NCI-H1436 treated with DMSO at 0.1 percent for 48 hours (cell line): Measurements from ENCODE around the gene LYST.
"Not testable (repeated sequence)": the region's sequence is repeated elsewhere in the genome, so short reads cannot be mapped to it uniquely, and the experiment has no call there.

ENCODE experiments used
- DNase-seq: peaks from one replicate; lab custom pipeline; 2025; lab: John Stamatoyannopoulos, UW

LYST gene

DNA sequence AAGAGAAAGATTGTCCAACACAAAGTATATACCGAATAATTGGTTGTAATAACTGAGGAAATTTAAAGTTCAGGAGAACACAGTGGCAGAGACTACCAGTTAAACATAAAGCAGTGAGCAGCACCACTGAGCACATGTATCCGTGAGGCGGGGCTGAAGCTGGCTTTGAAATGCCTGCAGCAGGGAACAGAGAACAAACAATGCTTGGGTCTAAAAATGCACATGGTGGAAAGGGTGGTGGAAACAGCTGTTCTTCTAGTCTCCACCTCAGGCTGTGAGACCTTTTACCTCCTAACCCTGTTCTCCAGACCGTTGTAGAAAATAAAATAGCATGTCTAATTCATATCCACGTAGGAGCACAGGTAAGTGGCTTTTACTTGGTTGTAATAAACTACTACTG lies 209.4 kb downstream of the LYST start:
- no peak for DNase-seq

DNA sequence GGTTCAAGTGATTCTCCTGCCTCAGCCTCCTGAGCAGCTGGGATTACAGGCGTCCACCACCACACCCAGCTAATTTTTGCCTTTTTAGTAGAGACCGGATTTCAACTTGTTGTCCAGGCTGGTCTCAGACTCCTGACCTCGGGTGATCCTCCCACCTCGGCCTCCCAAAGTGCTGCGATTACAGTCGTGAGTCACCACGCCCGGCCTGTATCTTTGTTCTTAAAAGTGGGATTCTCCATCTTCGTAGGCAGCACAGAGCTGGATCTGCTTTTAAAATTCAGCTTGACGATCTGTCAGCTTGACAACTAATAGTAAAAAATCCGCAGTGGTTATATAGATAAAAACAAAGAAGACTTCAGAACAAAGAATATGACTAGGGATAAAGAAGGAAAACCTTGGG lies 214.3 kb downstream of the LYST start:
- no peak for DNase-seq

DNA sequence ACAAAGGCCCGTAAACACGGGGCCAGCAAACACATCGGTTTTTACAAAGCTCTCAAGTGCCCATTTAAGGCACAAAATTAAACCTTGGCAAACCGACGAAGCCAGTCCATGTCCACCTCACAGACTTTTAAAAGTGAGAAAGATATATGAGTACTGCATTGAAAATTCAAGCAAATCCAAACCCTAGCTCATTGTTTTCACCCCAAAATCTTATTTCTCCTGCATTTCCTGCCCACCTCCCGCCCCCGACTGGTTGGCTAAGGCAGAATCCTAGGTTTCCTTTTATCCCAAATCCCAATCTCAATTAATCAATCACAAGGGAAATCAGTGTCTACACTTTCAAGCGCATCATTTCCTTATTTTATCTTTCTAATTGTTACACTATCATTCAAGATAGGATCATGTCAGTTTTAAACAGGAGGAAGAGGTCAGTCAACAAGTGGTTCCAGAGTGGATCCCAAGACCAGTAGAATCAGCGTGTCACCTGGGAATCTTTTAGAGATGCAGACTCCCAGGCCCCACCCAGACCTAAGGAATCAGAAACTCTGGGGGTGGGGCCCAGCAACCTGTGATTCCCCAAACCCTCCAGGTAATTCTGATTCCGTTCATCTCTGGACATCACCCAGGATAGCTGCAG lies 215.4 kb downstream of the LYST start:
- DNase-seq = no peak

DNA sequence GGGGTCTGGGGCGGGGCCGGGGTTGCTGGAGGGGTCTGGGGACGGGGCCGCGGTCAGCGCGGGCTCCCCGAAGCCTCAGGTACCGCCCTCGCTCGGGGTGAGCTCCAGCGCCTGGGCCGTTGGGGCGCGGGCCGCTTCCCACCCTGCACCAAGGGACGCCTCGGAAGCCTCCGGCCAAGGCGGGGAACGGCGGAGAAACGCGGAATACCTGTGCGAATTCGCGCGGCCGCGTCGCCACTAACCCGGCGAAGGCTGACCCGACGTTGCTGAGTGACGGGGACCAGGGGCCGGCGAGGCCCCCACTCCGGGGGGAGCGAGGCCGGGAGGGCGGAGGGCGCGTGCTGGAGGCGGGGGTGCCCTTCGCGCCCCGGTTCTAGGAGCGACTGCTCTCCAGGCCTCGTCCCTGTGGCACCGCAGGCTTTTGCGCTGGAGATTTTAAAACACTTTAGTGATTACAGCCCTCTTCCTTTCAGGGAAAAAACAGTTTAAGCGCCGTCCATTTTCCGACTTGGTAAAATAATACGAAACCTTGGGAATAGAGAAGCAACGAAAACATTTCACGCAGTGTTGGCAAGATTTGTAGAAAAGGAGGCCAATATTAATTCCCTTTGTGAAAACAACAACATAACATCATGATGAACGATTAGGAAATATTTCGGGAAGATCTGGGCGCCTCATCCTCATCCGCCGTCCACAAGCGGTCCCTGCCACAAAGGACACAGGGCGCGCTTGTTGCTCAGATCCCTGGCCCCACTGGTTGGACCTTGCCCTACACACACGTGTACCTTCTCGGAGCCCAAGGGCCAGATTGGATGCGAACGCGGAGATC lies 216.2 kb downstream of the LYST start:
- DNase-seq = no peak

DNA sequence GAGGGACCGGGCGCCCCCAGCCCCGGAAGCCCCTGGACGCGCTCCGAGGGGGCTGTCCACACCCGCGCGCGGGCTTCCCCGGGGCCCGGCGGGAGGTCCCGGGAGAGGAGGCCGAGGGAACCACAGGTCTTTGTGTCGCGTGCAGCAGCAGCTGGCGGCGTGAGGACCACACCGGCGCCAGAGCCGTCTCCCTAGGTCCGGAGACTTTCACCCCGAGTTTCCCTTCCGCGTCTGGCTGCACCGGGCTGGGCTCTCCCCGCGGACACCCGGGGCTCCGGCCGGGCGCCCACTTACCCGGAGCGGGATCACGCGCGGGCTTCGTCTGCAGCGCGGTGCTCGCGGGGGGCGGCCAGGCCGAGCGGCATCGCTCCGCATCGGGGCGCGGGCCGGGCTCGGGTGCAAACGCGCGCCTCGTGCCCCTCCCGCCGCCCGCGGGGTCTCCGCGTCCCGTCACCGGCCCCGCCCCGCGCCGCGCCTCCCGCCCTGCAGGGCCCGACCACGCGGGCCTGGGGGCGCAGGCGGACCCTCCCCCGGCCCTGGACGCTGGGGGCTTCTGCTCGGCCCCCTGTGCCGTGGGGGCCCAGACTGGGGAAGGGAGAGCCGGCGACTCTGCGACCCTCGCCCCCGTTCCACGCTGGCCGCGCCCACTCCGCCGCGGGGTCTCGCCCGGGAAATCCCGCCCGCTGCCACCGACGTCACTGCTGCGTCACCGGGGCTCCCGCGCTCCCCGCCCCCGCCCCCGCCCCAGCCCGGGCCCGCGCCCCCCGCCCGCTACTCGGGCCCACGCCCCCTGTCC lies 217.1 kb downstream of the LYST start, which contains the start of gene GNG4:
GNG4 (minus strand) TSS at position 417 of the 796 bp plus-strand sequence. CDS start 65,946 bp downstream, outside the sequence.
- peak; percentile 19 for DNase-seq

DNA sequence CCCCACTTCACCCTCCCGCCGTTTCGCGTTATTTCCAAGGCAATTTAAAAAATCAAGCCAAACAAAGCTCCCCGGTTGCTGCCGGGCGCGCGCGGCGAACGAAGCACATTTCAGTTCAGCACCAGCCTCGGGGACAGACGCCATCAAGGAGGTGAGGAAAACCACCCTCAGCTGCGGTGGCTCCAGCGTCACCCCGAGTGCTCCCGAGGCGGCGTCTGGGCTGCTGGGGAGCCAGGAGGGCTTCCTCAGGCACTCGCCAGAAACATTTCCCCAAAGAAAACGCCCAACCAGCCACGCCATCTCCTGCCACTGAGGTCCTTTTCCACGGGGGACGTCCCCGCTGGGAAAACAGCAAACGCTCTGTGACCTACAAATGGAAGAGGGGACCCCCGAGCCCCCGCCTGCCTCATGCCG lies 217.7 kb downstream of the LYST start:
- DNase-seq = no peak

DNA sequence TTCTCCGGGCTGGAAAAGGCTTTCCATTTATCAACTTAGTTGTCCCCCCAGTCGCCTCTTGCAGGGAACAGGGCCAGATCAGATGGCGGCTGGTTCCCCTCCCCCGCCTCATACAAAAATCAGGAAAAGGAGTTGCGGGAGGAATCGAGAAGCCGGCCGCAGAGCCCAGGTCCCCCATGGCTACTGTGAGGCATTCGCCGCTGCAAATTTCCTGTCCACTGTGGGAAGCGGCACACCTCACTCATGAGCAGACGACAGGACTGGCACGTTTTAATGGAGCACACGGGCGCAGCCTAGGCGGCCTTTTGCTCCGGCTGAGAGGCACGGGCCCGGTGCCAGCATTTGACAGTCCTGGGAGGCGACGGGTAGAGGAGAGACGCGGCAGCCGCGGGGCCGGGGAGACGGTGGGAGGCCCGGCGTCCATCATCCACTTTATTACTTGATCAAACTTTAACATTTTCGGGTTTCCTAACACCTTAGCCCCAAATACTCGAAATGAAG lies 218.2 kb downstream of the LYST start:
- no peak for DNase-seq

DNA sequence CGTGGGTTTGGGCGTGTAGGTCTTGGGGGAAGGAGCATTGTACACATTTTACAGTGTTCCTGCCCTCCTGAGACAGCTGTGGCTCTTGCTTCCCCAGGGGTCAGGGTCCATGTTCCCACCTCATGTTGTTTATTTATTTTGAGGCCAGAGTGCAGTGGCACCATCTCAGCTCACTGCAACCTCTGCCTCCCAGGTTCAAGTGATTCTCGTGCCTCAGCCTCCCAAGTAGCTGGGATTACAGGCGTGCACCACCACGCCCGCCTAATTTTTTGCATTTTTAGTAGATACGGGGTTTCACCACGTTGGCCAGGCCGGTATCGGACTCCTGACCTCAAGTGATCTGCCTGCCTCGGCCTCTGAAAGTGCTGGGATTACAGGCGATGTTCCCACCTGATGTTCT lies 219.2 kb downstream of the LYST start:
- DNase-seq = not testable (repeated sequence)

DNA sequence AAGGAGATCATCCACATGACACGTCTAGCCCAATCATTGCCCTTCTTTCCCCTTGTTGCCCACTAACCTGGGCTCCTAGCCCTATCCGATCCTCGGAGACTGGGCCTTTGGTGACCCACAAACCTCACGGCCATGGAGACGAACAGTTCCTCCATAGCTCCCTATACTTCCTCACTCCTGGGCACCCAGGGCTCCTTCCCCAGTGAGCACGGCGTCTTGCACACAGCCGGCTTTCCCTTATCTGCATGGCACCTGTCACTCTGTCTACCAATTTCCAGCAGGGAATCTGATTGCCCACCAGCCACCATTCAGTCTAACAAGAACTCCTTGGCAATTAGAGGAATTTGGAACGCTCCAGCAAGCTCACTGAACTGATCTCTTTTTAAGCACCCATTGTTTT lies 220.2 kb downstream of the LYST start:
- no peak for DNase-seq

DNA sequence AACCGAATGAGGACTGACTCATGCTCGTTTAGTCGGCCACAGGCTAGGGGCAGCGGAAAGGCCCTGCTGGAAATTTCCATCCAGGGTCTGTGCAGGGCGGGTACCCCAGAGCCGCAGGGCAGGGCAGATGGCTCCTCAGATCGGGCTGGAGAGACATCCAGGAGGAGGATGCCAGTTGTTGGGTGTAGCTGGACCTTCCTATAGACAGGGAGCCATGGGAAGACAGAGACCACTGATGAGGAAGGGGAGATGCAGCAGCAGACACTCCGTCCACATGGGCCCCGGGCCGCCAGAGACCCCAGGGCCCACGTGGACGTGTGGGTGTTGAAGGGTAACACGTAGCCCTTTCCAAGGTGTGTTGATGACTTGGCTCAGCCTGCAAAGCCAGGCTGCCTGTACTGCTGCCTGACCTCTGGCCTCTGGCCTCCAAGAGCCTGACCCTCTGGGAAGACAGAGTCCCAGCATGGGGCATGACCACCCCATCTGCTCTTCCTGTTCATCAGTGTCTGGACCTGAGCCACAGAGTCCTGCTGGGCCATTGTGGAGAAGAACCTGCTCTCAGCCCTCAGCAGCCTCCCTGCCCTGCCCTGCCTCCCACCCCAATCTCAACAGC lies 221.9 kb downstream of the LYST start:
- DNase-seq = no peak

DNA sequence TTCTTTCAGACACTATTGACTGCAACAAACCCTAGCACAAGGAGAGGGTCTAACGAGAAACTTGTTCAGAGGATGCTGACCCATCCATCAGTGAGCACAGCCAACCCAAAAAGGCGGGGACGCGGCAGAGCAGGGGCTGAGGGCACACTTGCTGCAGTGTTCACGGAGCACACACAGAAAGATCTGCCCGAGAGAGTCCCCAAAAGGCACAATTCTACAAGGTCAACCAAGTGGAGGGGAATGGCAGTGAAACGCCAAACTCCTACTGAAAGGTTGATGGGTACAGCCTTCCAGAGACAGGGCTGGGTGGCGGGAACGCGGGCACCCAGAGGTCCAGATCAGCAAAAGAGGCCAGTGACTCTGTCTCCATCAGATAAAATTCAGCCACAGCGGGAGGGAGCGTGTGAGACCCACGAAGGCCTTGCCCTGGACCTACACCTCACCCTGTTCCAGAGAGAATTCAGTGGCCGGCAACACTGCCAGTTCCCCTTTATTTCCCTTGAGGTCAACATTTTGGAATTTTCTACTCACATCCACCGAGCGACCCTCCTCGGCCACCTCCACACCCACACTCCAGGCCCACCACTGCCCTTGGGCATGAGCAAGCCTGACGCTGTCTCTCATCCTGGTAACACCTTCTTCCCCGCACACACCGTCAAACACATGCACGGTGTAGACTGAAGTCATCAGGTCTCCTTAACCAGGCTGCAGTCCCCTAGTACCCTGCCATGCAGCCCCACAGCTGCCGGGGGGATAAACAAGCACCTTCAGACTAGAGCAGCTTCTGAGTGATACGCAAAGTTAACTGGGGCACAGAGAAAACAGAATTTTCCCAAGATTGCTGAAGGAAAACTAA lies 222.6 kb downstream of the LYST start:
- no peak for DNase-seq

DNA sequence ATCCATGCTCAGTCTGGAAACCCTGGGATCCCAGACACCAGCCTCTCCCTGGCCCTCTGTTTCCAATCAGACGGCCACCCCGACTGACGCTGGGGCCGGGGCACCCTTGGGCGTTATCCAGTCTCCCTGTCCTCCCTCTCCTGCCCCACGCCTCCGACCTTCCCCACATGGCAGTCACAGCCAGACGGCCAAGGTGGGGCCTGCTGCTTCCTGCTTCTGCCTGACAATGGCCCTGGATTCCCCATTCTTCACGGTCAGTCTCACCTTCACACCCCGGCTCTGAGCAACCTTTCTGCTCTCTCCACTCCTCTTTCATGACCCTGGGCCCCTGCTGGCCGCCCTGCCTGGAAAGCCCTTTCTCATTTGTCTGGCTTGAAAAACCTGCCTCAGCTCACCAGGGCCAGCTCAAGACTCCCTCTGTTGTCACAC lies 223.7 kb downstream of the LYST start:
- no peak for DNase-seq

DNA sequence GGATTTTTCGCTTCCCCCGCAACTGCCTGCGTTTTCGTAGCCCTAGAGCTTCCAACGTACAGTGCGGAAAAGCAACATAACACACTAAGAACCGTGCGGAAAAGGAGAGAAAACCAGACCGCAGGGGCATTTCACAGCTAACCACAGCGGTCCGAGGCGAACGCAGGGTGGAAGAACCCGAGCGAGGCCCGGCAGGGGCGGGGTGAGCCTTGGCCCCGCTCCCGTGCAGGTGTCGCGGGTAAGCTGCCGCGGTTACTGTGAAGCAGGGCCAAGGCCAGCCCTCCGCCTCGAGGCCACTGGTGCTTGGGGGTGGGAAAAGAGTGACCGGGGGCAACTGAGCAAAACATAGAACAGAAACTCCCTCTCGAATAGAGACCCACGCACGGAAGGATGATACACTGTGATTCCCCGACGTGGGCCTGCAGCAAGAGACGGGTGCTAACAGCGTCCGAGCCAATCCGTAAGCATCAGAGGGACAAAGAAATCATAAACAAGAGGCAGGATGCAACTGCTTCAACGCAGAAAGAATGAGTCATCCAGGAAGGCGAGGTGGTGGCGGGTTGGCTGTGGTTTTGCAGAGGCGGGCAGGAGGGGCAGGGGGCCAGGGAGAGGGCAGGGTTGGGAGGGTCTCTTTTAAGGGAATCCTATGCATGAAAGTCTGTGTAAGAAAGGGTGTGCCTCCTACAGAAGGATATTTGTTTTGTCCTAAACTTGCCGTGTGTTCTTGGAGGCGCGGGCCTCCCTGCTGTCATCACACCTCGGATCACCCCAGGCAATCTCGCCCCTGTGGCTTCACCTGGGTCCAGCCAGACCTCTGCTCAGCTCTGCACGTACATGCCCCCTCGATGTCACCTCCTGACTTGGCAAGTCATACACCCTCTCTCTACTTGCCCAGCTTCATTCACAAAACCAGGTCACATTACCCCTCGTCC lies 224.4 kb downstream of the LYST start:
- DNase-seq = peak; percentile 43

DNA sequence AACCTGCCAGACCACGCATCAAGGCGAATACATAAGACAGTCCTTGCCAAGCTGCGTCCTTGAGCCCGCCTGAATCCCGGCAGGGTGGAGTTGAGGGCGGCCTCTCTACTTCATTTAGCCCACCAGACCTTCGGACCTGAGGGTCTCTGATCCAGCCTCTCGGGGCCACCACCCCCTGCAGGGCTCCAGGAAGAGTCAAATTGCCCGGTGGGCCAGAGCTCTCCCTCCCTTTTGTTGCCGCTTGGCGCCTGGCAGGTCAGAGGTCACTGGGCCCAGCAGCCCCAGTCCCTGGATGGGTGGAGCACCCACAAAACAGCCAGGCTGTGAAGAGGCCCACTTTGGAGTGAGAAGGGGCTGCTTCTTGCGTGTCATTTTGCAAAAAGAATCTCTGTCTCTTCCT lies 226.1 kb downstream of the LYST start:
- no peak for DNase-seq

DNA sequence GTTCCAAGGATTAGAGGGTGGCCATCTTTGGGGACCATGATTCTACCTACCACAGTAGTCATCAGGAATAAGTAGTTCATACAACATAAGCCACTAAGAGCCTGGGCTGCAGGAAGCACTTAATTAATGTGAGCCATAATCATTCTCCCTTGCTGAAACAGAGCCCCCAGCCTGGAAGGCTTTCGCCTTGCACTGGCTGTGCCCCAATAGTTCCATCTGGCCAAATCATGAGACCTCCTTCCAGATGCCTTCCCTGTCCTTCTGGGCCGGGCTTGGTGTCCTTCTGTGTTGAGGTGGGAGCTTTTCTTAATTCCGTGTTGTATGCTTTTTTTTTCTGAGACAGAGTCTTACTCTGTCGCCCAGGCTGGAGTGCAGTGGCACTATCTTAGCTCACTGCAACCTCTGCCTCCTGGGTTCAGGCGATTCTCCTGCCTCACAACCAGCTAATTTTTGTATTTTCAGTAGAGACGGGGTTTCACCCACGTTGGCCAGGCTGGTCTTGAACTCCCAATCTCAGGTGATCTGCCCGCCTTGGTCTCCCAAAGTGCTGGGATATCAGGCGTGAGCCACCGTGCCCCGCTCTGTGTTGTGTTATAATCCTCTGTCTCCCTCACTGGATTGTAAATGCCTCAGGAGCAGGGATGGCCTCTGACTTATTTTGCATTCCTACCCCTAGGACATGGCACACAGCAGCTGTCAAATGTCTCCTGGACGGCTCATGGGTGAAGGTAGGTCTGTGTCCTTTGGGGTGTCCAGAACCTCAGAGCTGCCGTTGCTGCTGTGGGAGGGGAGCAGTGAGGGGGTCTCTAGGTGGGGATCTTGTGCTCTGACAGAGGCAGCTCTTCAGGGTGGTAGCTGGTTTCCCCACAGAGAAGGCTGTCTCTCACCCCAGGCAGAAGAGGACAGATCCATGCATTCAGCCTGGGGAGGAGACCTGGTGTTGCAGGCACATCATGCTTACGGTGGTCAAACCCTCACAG lies 227.2 kb downstream of the LYST start:
- DNase-seq = no peak

DNA sequence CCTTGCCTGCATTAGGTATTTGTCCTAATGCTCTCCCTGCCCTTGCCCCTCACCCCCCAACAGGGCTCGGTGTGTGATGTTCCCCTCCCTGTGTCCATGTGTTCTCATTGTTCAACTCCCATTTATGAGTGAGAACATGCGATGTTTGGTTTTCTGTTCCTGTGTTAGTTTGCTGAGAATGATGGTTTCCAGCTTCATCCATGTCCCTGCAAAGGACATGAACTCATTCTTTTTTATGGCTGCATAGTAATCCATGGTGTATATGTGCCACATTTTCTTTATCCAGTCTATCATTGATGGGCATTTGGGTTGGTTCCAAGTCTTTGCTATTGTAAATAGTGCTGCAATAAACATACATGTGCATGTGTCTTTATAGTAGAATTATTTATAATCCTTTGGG lies 228.1 kb downstream of the LYST start:
- not testable (repeated sequence) for DNase-seq

DNA sequence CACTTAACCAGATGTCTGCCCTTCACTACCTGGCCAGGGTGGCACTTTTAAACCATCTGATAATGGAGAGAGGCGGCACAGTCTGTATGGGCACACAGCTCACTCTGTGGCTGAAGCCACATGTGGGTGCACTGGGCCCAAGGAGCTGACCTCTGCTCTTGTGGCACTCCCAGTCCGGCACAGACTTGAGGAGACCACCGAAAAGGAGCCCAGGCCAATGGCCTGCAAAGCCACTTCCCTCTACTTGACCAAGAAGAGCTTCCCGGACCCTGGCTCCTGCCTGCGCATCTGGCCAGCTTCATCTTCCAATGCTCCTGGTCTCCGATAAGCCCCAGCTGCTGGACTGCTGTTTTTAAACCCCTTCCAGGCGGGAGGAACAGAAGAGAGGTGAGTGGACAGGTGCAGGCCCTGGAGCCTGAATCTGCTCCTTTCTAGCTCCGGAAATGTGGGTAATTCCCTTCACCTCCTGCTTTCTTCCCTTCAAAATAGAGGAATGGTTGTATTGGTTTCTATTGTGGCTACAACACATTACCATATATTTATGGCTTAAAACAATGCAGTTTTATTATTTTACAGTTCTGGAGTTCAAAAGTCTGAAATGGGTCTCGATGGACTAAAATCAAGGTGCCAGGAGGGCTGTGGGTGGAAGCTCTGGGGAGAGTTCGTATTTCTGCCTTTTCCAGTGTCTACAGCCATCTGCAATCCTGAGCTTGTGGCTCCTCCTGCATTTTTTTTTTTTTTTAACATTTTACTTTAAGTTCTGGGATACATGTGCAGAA lies 228.8 kb downstream of the LYST start:
- DNase-seq = no peak
